Esophagus squamous epithelium (tissue), 5 donors: Measurements from ENCODE around the gene MTMR3. TPM values are rescaled to one million over a fixed set of nuclear protein-coding genes. Genes with fewer than 3 reads are reported as not detected.

Source experiments
- DNase-seq: peaks from one replicate; lab custom pipeline; 2025; lab: John Stamatoyannopoulos, UW
- H3K27ac ChIP-seq, 4 donors: fragments of 200-600 bp; sonication (generic); one replicate each; pipeline ENCODE4 v1.5.1; 2016 to 2019; ENCODE audit warnings: mild to moderate bottlenecking in 1 of 4
- H3K27me3 ChIP-seq, 4 donors: fragments of 200-600 bp; sonication (generic); 1 replicate in 3 of 4; 2 replicates in 1 of 4; pipeline versions ENCODE4 v1.5.1 to v1.6.0; 2017 to 2021; ENCODE audit warnings: antibody characterized with exemption in 1 of 4
- H3K36me3 ChIP-seq, 3 donors: fragments of 200-600 bp; sonication (generic); one replicate each; pipeline ENCODE4 v1.5.1; 2016 to 2019
- H3K4me1 ChIP-seq, 3 donors: fragments of 200-600 bp; sonication (generic); one replicate each; pipeline ENCODE4 v1.5.1; 2017 to 2019
- H3K4me3 ChIP-seq, 4 donors: fragments of 200-600 bp; sonication (generic); 1 replicate in 3 of 4; 2 replicates in 1 of 4; pipeline ENCODE4 v1.5.1; 2016 to 2019; ENCODE audit warnings: mild to moderate bottlenecking in 2 of 4, moderate library complexity in 1 of 4
- H3K9me3 ChIP-seq, 3 donors: fragments of 200-600 bp; sonication (generic); one replicate each; pipeline ENCODE4 v1.5.1; 2016 to 2019
- CTCF ChIP-seq, 6 experiments: fragments of 450-650 bp in 4 of 6; fragments of 200-600 bp in 2 of 6; sonication (generic) in 2 of 6; IDR thresholded peaks; one replicate each; pipeline ENCODE4 v1.5.1; 2016 to 2019; ENCODE audit warnings: antibody characterized with exemption in 6 of 6, mild to moderate bottlenecking in 4 of 6, moderate library complexity in 4 of 6
- POLR2A ChIP-seq, 4 donors: fragments of 450-650 bp; IDR thresholded peaks; one replicate each; pipeline ENCODE4 v1.6.1; 2017; ENCODE audit warnings: antibody characterized with exemption in 4 of 4, mild to moderate bottlenecking in 4 of 4, moderate library complexity in 3 of 4
- WGBS, 2 donors: methylation state at CpG; one replicate each; pipeline ENCODE4 v1.1.5; 2018; 5-methylcytosine and 5-hydroxymethylcytosine counted together
- intact Hi-C: fragments of 100-400 bp; cut with DNase I; formaldehyde crosslinking; loops from one replicate; pipeline ENCODE4 v1.15.0; 2022
- total RNA-seq, 4 donors: library from RNA; depleted of rRNA; stranded (reverse); fragments of >200 nt; gene quantifications; one replicate each; pipeline ENCODE4 v1.1.0, GENCODE V29; 2016
- donor health status: DM: yes; HTN: yes; CAD: no.

The MTMR3 gene
- total RNA-seq, 4 donors from 2014 or later, result 34.9 to 63.1 (median 38.4) TPM

- Histone ChIP-seq H3K27ac (no peak overlapping the region), H3K27me3 (no peaks in the 10 kb centered on the region), H3K36me3 (peaks cover 0 to 31% (median 0%) of the 10 kb centered on the region in 3 donors), H3K4me1 (peaks cover 0 to 38% (median 10%) of the 10 kb centered on the region in 3 donors), H3K9me3 (no peaks in the 10 kb centered on the region), H3K4me3 (no peak overlapping the region)
- DNase-seq, result no peak
- intact Hi-C loops, result no loop called here
- no peak for TF ChIP-seq CTCF (IDR thresholded peaks at IDR 0.05)
- TF ChIP-seq POLR2A (IDR thresholded peaks at IDR 0.05), result no peak
- 94 to 97% methylated on average over 3 of the region's 3 CpGs for WGBS, 2 donors
Measured at GRCh38 chr22:29977107-29977506, 94.1 kb downstream of the MTMR3 start.

GRCh38 chr22:29979777-29980321 is 96.9 kb downstream of the MTMR3 start:
- peaks cover 0 to 22% (median 10%) of the 10 kb centered on the region in 3 donors for H3K4me1 ChIP-seq
- no peaks in the 10 kb centered on the region for H3K27me3 ChIP-seq
- no peak for DNase-seq
- H3K9me3 ChIP-seq, result no peaks in the 10 kb centered on the region
- peaks cover 0 to 47% (median 0%) of the 10 kb centered on the region in 3 donors for H3K36me3 ChIP-seq
- H3K27ac ChIP-seq, result peak overlapping the region in 3 of 4 donors; percentile 1 to 52 (median 39)
- no peak overlapping the region for H3K4me3 ChIP-seq
- TF ChIP-seq POLR2A (IDR thresholded peaks at IDR 0.05), result no peak
- TF ChIP-seq CTCF (IDR thresholded peaks at IDR 0.05), result no peak
- 23 to 37% methylated on average over 3 of the region's 3 CpGs for WGBS, 2 donors
- intact Hi-C loops, result no loop called here

- Histone ChIP-seq H3K36me3 (peaks cover 0 to 76% (median 0%) of the 10 kb centered on the region in 3 donors), H3K4me1 (peaks cover 0 to 22% (median 10%) of the 10 kb centered on the region in 3 donors), H3K27ac (no peak overlapping the region), H3K4me3 (no peak overlapping the region), H3K9me3 (no peaks in the 10 kb centered on the region), H3K27me3 (no peaks in the 10 kb centered on the region)
- intact Hi-C loops, result no loop called here
- TF ChIP-seq CTCF (IDR thresholded peaks at IDR 0.05) (no peak), POLR2A (IDR thresholded peaks at IDR 0.05) (no peak)
- WGBS, 2 donors, result 92 to 94% methylated on average over 10 of the region's 10 CpGs
- no peak for DNase-seq
Measured at GRCh38 chr22:29983296-29983917, 100.4 kb downstream of the MTMR3 start.

GRCh38 chr22:29985912-29986311 is 102.9 kb downstream of the MTMR3 start:
- no peak overlapping the region for H3K4me3 ChIP-seq
- no peak for TF ChIP-seq CTCF (IDR thresholded peaks at IDR 0.05)
- no peak for TF ChIP-seq POLR2A (IDR thresholded peaks at IDR 0.05)
- H3K4me1 ChIP-seq, result no peaks in the 10 kb centered on the region
- intact Hi-C loops, result no loop called here
- no peak for DNase-seq
- H3K36me3 ChIP-seq, result peaks cover 0 to 86% (median 0%) of the 10 kb centered on the region in 3 donors
- no peak overlapping the region for H3K27ac ChIP-seq
- WGBS, 2 donors, result 70 to 81% methylated on average over 1 of the region's 1 CpG
- no peaks in the 10 kb centered on the region for H3K9me3 ChIP-seq
- H3K27me3 ChIP-seq, result no peaks in the 10 kb centered on the region

GRCh38 chr22:29987137-29987536 is 104.2 kb downstream of the MTMR3 start:
- intact Hi-C loops, result no loop called here
- no peaks in the 10 kb centered on the region for H3K9me3 ChIP-seq
- no peaks in the 10 kb centered on the region for H3K27me3 ChIP-seq
- peaks cover 0 to 3% (median 0%) of the 10 kb centered on the region in 3 donors for H3K4me1 ChIP-seq
- H3K27ac ChIP-seq, result no peak overlapping the region
- H3K4me3 ChIP-seq, result no peak overlapping the region
- no peak for DNase-seq
- H3K36me3 ChIP-seq, result peaks cover 0 to 93% (median 6%) of the 10 kb centered on the region in 3 donors
- 25 to 42% methylated on average over 1 of the region's 1 CpG for WGBS, 2 donors
- TF ChIP-seq POLR2A (IDR thresholded peaks at IDR 0.05), result no peak
- TF ChIP-seq CTCF (IDR thresholded peaks at IDR 0.05), result no peak
